GM23248 (cell line): ENCODE data around the gene VCP.

Source experiments
- EZH2 ChIP-seq: fragments of 200-600 bp; sonication (generic); IDR thresholded peaks from 2 replicates; pipeline ENCODE4 v1.6.1; 2018; ENCODE audit warnings: antibody characterized with exemption, mild to moderate bottlenecking; ENCODE audit not compliant: insufficient read depth, poor library complexity, severe bottlenecking
- EZH2phosphoT487 ChIP-seq: fragments of 200-600 bp; sonication (generic); IDR thresholded peaks from 2 replicates; pipeline ENCODE4 v1.6.1; 2018; ENCODE audit warnings: antibody characterized with exemption, moderate library complexity, mild to moderate bottlenecking, low read depth; ENCODE audit not compliant: insufficient read depth

DNA sequence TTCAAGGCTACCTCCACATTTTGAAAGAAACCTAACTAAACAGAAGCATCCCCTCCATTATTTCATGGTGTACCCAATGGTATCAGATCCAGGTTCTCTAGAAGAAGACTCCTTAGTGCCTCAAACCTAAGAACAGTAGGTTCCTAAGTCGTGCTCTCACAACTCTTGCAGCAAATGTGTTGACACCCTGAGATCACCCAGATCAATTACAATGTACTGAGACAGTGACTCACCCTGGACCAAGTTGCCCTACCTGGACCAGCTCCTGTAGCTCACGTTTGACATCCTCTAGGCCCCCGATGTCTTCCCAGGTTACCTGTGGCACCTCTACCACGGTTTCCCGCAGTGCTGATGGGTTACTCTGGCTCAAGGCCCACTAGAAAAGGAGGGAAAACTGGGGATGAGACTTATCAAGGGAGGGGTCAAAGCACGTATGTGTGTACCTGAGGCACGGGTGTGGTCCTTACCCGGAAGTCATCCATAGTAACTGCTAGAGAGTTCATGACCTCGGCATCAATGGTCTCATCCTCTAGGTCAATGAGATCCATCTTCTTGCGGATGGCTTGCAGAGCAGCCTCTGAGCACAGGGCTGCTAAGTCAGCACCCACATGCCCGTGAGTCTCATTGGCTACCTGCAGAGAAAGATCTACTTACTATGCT is 11.7 kb downstream of the VCP start:
- TF ChIP-seq EZH2, result no peak
- no peak for TF ChIP-seq EZH2phosphoT487
